Osteoblast (primary cell): ENCODE results near the gene LILRA5. TPM values are rescaled to one million over a fixed set of nuclear protein-coding genes. Genes with fewer than 3 reads are reported as not detected.
"Not testable (repeated sequence)": the region's sequence is repeated elsewhere in the genome, so short reads cannot be mapped to it uniquely, and the experiment has no call there.

Source experiments
- DNase-seq: peaks from one replicate; pipeline ENCODE4 v3.0.0; 2011; ENCODE audit warnings: low spot score, mixed read lengths; ENCODE audit not compliant: insufficient read length; ENCODE audit errors: missing footprints
- H2AFZ ChIP-seq: 2 replicates; pipeline ENCODE4 v1.6.0; 2011; ENCODE audit warnings: mild to moderate bottlenecking, low read length
- H3K27ac ChIP-seq: 2 replicates; pipeline ENCODE4 v1.5.1; 2011; ENCODE audit warnings: mild to moderate bottlenecking, low read depth, low read length, moderate library complexity
- H3K27me3 ChIP-seq: 2 replicates; pipeline ENCODE4 v1.6.0; 2012; ENCODE audit warnings: mild to moderate bottlenecking, control low read depth, inconsistent platforms, low read length, moderate library complexity; ENCODE audit not compliant: insufficient read depth
- H3K36me3 ChIP-seq: 2 replicates; pipeline ENCODE4 v1.5.1; 2011; ENCODE audit warnings: mild to moderate bottlenecking, low read length, control low read depth, moderate library complexity; ENCODE audit not compliant: insufficient read depth
- H3K4me1 ChIP-seq: 2 replicates; pipeline ENCODE4 v1.5.1; 2011; ENCODE audit warnings: mild to moderate bottlenecking, low read length, control low read depth, moderate library complexity; ENCODE audit not compliant: insufficient read depth
- H3K4me2 ChIP-seq: 2 replicates; pipeline ENCODE4 v1.6.0; 2011; ENCODE audit warnings: mild to moderate bottlenecking, low read length; ENCODE audit not compliant: insufficient read depth
- H3K4me3 ChIP-seq: fragments of 200-600 bp; sonication (generic); 3 replicates; pipeline ENCODE4 v1.5.1; 2012; ENCODE audit warnings: mild to moderate bottlenecking, low read length, inconsistent platforms; ENCODE audit not compliant: insufficient read depth
- H3K79me2 ChIP-seq: 2 replicates; pipeline ENCODE4 v1.6.0; 2012; ENCODE audit warnings: mild to moderate bottlenecking, low read length, control low read depth, inconsistent platforms; ENCODE audit not compliant: insufficient read depth
- H3K9me3 ChIP-seq: 2 replicates; pipeline ENCODE4 v1.5.1; 2011; ENCODE audit warnings: low read depth, low read length, control low read depth
- H4K20me1 ChIP-seq: 2 replicates; pipeline ENCODE4 v1.6.0; 2012; ENCODE audit warnings: mild to moderate bottlenecking, low read length, control low read depth; ENCODE audit not compliant: insufficient read depth
- CTCF ChIP-seq: IDR thresholded peaks from 2 replicates; pipeline ENCODE4 v1.5.1; 2011; ENCODE audit warnings: mild to moderate bottlenecking, low read depth, low read length, moderate library complexity; ENCODE audit errors: extremely low read depth
- total RNA-seq: library from RNA; depleted of rRNA; stranded (reverse); fragments of >200 nt; gene quantifications from 2 replicates; pipeline ENCODE4 v1.2.3, GENCODE V29; 2012

Gene LILRA5
- total RNA-seq, 1 donor = 0.36 TPM

- no peak for DNase-seq
- H3K4me2 ChIP-seq = no peak overlapping the region
- H3K9me3 ChIP-seq = no peaks in the 10 kb centered on the region
- H3K4me3 ChIP-seq = no peak overlapping the region
- H3K4me1 ChIP-seq = no peaks in the 10 kb centered on the region
- no peak overlapping the region for H3K27ac ChIP-seq
- no peaks in the 10 kb centered on the region for H3K79me2 ChIP-seq
- H3K27me3 ChIP-seq = no peaks in the 10 kb centered on the region
- TF ChIP-seq CTCF = no peak
- H3K36me3 ChIP-seq = no peaks in the 10 kb centered on the region
- H2AFZ ChIP-seq = no peak overlapping the region
- H4K20me1 ChIP-seq = no peaks in the 10 kb centered on the region
Observed at GRCh38 chr19:54297759-54298305, 15.1 kb downstream of the LILRA5 start.

GRCh38 chr19:54294539-54294938 lies 18.4 kb downstream of the LILRA5 start:
- Histone ChIP-seq H4K20me1 (no peaks in the 10 kb centered on the region), H3K9me3 (no peaks in the 10 kb centered on the region), H3K27me3 (no peaks in the 10 kb centered on the region), H3K27ac (no peak overlapping the region), H3K4me1 (no peaks in the 10 kb centered on the region), H3K36me3 (no peaks in the 10 kb centered on the region), H2AFZ (no peak overlapping the region), H3K79me2 (no peaks in the 10 kb centered on the region), H3K4me2 (no peak overlapping the region), H3K4me3 (no peak overlapping the region)
- DNase-seq = no peak
- no peak for TF ChIP-seq CTCF

- not testable (repeated sequence) for H3K79me2 ChIP-seq, H3K4me2 ChIP-seq
Observed at GRCh38 chr19:54289160-54289559, 23.8 kb downstream of the LILRA5 start.

GRCh38 chr19:54287456-54287855 lies 25.5 kb downstream of the LILRA5 start:
- no peak for TF ChIP-seq CTCF
- Histone ChIP-seq H3K9me3 (no peaks in the 10 kb centered on the region), H3K27ac (no peak overlapping the region), H4K20me1 (no peaks in the 10 kb centered on the region), H3K36me3 (no peaks in the 10 kb centered on the region), H3K4me3 (no peak overlapping the region), H2AFZ (no peak overlapping the region), H3K27me3 (peaks cover 3% of the 10 kb centered on the region), H3K4me2 (no peak overlapping the region), H3K4me1 (peaks cover 4% of the 10 kb centered on the region), H3K79me2 (no peaks in the 10 kb centered on the region)
- no peak for DNase-seq

More at GRCh38 chr19:54289160-54289559, 23.8 kb downstream of the LILRA5 start:
- H3K27me3 ChIP-seq, DNase-seq, H3K9me3 ChIP-seq, H3K36me3 ChIP-seq, H4K20me1 ChIP-seq, H2AFZ ChIP-seq, H3K27ac ChIP-seq, H3K4me3 ChIP-seq, H3K4me1 ChIP-seq: not testable (repeated sequence)

- not testable (repeated sequence) for H4K20me1 ChIP-seq
Observed at GRCh38 chr19:54286283-54286682, 26.7 kb downstream of the LILRA5 start.

GRCh38 chr19:54285427-54286056 lies 27.4 kb downstream of the LILRA5 start:
- not testable (repeated sequence) for H3K4me1 ChIP-seq, H3K4me2 ChIP-seq, H3K9me3 ChIP-seq, H3K36me3 ChIP-seq, H3K4me3 ChIP-seq, DNase-seq, H4K20me1 ChIP-seq, H3K27ac ChIP-seq, H3K79me2 ChIP-seq, H2AFZ ChIP-seq, H3K27me3 ChIP-seq

More at GRCh38 chr19:54286283-54286682, 26.7 kb downstream of the LILRA5 start:
- H3K4me1 ChIP-seq, H3K9me3 ChIP-seq, H2AFZ ChIP-seq, H3K27ac ChIP-seq, H3K36me3 ChIP-seq, H3K4me2 ChIP-seq, H3K4me3 ChIP-seq, H3K27me3 ChIP-seq, DNase-seq, H3K79me2 ChIP-seq: not testable (repeated sequence)
